GM21381 (cell line): ENCODE results near the gene TTN.

Source experiments
- ATAC-seq: cut with Tn5 transposase; IDR thresholded peaks from one replicate; pipeline ENCODE4 v1.9.1; 2021; ENCODE audit warnings: mild to moderate bottlenecking, moderate library complexity; ENCODE audit not compliant: unreplicated experiment

The TTN gene

DNA sequence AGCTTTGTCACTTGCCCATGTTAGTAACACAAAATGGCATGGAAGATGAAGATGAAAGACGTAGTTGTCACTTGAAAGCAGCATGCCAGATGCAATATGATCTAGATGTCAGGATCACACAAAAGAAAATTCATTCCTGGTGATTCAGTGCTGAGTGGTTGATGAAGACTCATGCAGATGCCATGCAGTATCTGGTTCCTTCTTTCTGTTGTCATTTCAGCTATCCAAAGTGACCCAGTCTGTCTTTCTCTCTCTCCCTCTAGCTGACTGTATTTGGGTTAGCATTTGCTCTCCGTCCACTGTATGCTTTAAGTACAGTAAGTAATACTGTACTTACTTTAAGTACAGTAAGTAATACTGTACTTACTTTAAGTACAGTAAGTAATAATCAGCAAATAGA lies 50.4 kb downstream of the TTN start:
- no peak for ATAC-seq

GRCh38 chr2:178756343-178756742 lies 50.9 kb downstream of the TTN start:
- ATAC-seq: no peak

GRCh38 chr2:178747767-178748166 lies 59.5 kb downstream of the TTN start:
- ATAC-seq: no peak

GRCh38 chr2:178734518-178734917 lies 72.7 kb downstream of the TTN start:
- no peak for ATAC-seq

GRCh38 chr2:178733975-178734374 lies 73.2 kb downstream of the TTN start:
- no peak for ATAC-seq

DNA sequence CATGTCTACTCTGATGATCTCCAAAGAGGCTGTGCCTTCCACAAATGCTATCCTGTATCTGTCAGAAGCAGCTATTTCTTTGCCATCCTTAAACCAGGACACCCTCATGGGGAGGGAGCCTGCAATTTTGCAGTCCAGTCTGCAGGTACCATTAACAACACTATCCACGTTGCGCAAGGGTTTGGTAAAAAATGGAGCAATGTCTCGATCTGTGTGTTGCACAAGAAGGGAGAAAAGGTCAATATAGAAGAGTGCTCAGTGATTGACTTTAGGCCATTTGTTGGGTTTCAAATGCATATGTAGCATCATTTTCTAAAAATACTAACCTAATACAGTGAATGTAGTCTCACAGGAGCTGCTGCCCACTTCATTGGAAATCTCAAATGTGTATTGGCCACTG lies 74.3 kb downstream of the TTN start:
- ATAC-seq: no peak

DNA sequence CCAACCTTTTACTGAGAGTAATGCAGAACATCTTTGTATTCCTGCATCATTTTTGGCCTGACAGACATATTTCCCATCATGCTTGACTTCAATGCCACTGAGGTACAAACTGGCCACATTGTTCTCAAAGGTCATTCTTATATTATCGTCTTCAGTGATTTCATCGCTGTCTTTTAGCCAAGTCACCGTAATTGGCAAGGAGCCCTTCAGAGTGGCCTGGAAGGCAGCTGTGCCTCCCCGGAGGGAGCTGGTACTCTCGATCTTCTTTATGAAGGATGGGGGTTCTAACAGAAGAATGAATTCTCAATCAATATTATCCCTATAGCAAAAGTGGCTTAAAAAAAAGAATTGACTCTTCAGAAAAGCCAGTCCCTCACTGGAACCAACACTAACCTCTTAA lies 75.9 kb downstream of the TTN start:
- no peak for ATAC-seq

GRCh38 chr2:178730049-178730448 lies 77.2 kb downstream of the TTN start:
- ATAC-seq: no peak

- ATAC-seq: no peak
Observed at GRCh38 chr2:178723786-178724346, 83.4 kb downstream of the TTN start.

DNA sequence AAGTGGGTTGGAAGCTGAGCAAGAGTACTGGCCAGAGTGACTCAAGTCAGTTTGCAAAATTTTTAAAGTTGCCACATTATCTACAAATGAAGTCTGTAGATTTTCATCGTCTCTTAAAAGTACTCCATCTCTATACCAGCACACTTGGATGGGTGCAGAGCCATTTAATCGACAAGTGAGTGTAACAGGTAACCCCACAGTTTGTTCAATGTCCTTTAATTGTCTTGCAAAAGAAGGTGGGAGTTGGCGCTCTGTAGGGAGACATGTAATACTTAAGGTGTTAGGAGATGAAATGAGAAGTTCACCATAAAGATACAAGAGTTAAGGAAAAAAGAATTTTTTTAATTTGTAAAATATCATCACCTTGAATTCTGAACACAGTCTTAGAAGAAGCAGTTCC lies 84.9 kb downstream of the TTN start:
- no peak for ATAC-seq

- no peak for ATAC-seq
Observed at GRCh38 chr2:178718988-178719387, 88.2 kb downstream of the TTN start.

- ATAC-seq: no peak
Observed at GRCh38 chr2:178718283-178718682, 88.9 kb downstream of the TTN start.

GRCh38 chr2:178716394-178716793 lies 90.8 kb downstream of the TTN start:
- ATAC-seq: no peak

DNA sequence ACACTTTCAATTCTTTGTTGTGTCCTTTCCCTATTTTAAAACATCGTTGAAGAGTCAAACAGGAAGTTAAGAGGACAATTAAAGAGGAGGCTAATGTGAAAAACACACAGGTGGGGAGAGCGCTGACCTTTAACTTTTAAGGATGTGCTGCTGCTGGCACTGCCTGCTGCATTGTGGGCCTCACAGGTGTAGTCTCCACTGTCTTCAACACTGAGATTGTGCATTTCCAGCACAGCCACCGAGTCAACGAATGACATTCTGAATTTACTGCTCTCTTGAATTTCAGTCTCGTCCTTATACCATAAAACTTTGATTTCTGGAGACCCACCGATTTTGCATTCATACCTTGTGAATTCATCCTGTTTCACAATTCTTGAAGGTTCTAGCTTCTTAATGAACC lies 91.9 kb downstream of the TTN start:
- ATAC-seq: no peak

GRCh38 chr2:178707476-178707875 lies 99.7 kb downstream of the TTN start:
- ATAC-seq: no peak

DNA sequence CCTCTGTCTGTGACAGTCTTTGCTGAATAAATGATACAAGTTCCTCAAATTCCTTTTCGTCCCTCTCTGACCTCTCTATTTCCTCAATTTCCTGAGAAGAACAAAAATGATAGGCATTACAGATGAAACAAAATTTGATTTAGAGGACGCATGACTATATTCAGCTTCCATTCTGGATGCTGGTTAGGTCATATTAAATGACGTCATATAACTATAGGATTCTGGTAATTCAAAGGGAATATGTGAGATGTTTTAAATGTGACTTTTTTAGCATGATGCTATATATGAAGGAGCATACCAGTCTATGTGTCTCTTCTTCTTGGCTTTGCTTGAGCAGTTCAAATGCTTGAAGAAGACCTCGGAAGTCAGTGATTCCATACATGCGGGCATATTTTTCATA lies 102.3 kb downstream of the TTN start:
- no peak for ATAC-seq

GRCh38 chr2:178702361-178702760 lies 104.9 kb downstream of the TTN start:
- ATAC-seq: no peak

DNA sequence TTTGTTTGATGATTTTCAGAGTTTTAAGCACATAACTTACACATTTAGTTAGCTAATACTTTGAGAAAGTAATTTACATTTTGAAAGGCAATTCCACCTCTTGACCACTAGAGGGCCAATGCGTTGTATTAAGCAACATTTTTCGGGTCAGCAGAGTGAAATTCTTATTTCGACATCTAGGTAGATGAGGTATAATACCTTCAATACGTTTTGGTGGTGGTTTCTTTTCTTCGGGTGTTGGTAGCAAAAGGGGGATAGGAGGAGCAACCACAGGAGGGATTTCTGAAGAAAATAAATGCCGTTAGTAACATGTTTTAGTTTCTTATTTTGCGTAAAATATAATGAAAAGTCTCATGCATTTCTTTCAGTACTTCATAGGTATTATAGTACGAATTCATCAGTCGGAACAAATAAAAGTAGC lies 106.3 kb downstream of the TTN start:
- no peak for ATAC-seq

GRCh38 chr2:178700136-178700535 lies 107.1 kb downstream of the TTN start:
- ATAC-seq: no peak

- no peak for ATAC-seq
Observed at GRCh38 chr2:178692845-178693244, 114.4 kb downstream of the TTN start.

DNA sequence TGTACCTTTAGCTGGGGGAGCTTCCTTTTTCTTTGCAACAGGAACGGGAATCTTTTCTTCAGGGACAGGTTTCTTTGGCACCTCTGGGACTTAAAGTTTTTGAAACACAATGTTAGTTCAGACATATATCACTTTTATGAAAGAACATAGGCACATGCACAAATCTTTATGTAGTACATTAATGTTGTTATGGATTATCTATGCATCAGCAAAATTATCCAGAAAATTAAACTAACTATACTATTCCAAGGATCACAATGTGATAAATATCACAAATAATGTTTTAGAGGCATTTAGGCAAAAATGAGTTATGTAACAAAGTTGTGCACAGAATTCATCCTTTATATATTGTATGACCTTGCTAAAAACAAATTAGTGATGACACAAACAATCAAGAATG lies 117.4 kb downstream of the TTN start:
- ATAC-seq: no peak

- no peak for ATAC-seq
Observed at GRCh38 chr2:178683877-178684276, 123.3 kb downstream of the TTN start.

- ATAC-seq: no peak
Observed at GRCh38 chr2:178681081-178681480, 126.1 kb downstream of the TTN start.

- ATAC-seq: no peak
Observed at GRCh38 chr2:178679891-178680290, 127.3 kb downstream of the TTN start.
